NCI-H1436 (cell line): ENCODE measurements around the gene GGCX.

Experiments used
- DNase-seq: peaks from one replicate; lab custom pipeline; 2025; lab: John Stamatoyannopoulos, UW

Gene GGCX

GRCh38 chr2:85516653-85517389 lies 44.5 kb downstream of the GGCX start:
- DNase-seq = no peak

GRCh38 chr2:85514323-85514722 lies 47.0 kb downstream of the GGCX start:
- no peak for DNase-seq

- DNase-seq = no peak
These were observed 50.1 kb downstream of the GGCX start for GRCh38 chr2:85511008-85511811.

- no peak for DNase-seq
These were observed 54.5 kb downstream of the GGCX start for GRCh38 chr2:85506768-85507181.

DNA sequence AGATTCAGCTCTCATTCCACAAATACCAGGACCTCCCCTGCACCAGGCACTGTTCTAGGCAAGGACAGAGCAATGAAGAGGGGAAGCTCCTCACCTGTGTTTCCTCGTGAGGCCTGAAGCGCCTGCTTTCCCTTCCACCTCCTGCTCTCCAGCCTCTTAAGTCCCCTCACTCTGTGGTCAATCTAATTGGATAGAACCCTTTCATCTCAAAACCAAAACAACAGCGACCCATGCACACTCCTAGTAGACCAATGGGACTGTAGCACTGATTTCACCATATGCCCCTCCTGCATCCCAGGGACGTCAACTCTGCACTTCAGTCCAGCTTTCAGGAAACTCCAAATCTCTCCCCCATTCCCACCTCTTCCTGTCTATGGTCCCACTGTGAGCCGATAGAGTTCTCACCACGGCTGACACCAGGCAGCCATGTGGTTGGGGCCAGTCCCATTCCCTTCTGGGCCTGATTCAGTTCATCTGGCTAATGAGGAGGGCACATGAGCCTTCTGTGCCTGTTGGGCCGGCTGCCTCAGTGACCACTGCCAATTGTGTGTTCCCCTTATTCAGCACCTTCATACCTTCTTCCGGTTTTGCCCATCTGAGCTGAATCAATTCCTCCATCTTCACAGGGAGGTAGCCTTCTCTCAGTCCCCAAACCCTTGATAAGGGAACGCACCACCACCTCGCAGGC lies 55.6 kb downstream of the GGCX start:
- no peak for DNase-seq

GRCh38 chr2:85504778-85505261 lies 56.5 kb downstream of the GGCX start:
- DNase-seq = peak; percentile 25

- DNase-seq = no peak
These were observed 57.2 kb downstream of the GGCX start for GRCh38 chr2:85503851-85504777.

DNA sequence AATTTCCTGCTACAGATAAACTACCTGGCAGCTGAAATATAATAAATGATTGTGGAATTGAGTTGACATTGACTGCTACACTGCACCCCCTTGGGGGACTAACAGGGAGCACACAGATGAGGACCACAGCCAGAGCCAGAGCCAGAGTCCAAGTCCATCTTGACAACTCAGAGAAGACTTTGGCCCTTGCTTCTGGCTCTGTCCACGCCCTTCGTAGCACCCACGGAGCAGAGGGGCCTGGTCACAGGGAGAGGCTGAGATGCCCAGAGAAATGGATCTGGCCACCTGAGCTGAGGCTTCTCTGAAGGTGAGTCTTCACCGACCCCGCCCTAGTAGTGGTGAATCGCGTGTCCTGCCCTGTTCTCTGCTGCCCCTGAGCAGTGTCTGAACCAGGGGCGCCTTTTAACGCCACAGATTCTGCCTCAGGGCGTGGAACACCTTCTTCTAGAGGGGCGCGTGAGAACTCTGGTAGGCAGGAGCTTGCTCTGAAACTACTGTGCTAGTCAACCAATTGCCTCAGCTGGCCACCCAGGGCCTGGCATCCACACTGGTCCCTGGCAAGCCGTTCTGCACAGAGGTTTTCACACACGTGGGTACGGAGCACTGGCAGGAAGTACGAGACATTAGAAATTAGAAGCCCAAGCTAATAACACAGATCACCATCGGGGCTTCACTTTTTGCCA lies 58.0 kb downstream of the GGCX start:
- DNase-seq = no peak

DNA sequence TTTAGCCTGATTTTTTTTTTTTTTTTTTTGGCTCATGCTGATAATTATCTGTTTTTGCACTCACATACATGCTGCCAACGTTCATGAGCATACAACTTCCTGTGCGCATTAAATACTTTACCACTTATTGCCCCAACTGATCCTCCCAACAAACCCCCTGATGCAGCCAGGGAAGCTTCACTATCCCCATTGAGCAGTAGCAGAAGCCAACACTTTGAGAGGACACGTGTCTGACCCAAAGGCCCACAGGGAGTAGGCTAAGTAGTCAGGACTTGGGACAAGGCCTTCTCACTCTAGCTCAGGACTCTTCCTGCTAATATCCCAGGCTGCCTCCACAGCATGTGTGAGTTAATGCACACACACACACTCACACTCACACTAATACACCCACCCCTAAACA lies 58.6 kb downstream of the GGCX start:
- DNase-seq = no peak

DNA sequence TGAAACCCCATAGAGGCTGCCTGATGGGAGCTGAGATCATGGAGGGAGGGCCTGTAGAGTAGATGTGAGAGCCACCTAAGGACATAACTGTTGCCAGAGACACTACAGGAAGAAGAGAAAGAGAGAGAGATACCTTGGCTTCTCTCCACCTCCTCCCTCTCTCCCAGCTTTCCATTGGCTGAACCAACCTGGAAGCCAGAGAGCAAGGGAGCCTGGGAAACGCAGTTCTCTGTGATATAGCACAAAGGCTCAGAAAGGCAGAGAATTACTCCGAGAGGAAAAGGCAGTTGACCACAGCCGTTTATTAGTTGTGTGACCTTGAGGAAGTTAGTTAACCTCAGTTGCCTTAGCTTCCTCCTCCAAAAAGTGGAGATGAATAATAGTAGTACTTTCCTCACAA lies 60.0 kb downstream of the GGCX start:
- no peak for DNase-seq

- DNase-seq = no peak
These were observed 63.2 kb downstream of the GGCX start for GRCh38 chr2:85497944-85498630.

DNA sequence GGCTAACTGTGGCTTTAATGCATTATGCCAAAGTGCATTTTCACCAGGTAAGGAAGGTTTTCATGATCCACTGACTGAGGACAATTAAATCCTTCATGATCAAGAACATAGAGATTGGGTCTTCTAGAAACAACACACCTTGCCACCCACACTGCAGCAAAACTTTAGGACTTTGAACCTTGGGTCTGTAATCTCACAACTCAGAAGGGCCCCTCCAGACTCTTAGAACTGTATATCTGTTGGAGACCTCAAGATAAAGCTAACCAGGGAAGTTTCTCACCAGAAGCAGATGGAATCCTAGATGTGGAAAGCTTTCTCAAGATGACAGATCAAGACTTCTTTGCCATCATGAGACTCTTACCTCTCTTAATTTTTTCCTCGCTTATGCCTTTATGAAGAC lies 64.9 kb downstream of the GGCX start:
- no peak for DNase-seq
